Measurements from ENCODE around the gene FRAT2.
"Not testable (repeated sequence)": the region's sequence is repeated elsewhere in the genome, so short reads cannot be mapped to it uniquely, and the experiment has no call there.

GRCh38 chr10:97290076-97290475 is 44.5 kb downstream of the FRAT2 start:
- not testable (repeated sequence) for TF ChIP-seq CTCF (conservative IDR thresholded peaks at IDR 0.05; ENCODE audit: low read depth, low read length); RFX5 (IDR thresholded peaks at IDR 0.05; ENCODE audit: low read depth, low read length); MAZ (IDR thresholded peaks at IDR 0.05; ENCODE audit: borderline replicate concordance, low read depth, low read length); SMC3 (IDR thresholded peaks at IDR 0.05; ENCODE audit: low read depth, low read length)
